K562 (cell line): Measurements from ENCODE around the gene PATJ.

ENCODE experiments used
- CBX5 ChIP-seq: IDR thresholded peaks from 2 replicates; pipeline ENCODE4 v1.6.1; 2014; ENCODE audit warnings: low read depth, borderline replicate concordance
- HDAC1 ChIP-seq, 2 experiments: fragments of 450-650 bp; IDR thresholded peaks; 2 replicates each; pipeline ENCODE4 v1.6.1; 2016 to 2017; ENCODE audit warnings: inconsistent platforms in 1 of 2, mild to moderate bottlenecking in 1 of 2, moderate library complexity in 1 of 2
- KDM4B ChIP-seq, 2 experiments: fragments of 450-650 bp in 1 of 2; sonication (generic) in 1 of 2; IDR thresholded peaks; 2 replicates each; pipeline ENCODE4 v1.6.1; 2016 to 2017; ENCODE audit warnings: borderline replicate concordance in 2 of 2, antibody characterized with exemption in 1 of 2, low read depth in 1 of 2, mild to moderate bottlenecking in 1 of 2
- TAF1 ChIP-seq: IDR thresholded peaks from 2 replicates; pipeline ENCODE4 v1.6.1; 2011; ENCODE audit warnings: mild to moderate bottlenecking, low read length, moderate library complexity; ENCODE audit not compliant: insufficient read depth, control insufficient read depth, severe bottlenecking; ENCODE audit errors: extremely low read depth
- ZNF224 ChIP-seq: sonication (generic); formaldehyde crosslinking; IDR thresholded peaks from 2 replicates; pipeline ENCODE4 v1.8.0; 2022; ENCODE audit warnings: mild to moderate bottlenecking, missing genetic modification reagents
- ZNF778 ChIP-seq: fragments of 450-650 bp; formaldehyde crosslinking; IDR thresholded peaks from 2 replicates; pipeline ENCODE4 v1.4.0; 2020; ENCODE audit warnings: mild to moderate bottlenecking, moderate library complexity
- TF ChIP-seq, protein P1 (sequence below): fragments of 250-450 bp; sonication (Bioruptor Pico); IDR thresholded peaks from 2 replicates; pipeline ENCODE4 v1.5.0; 2021
- TF ChIP-seq, protein P2 (sequence below): fragments of 250-450 bp; sonication (Bioruptor Pico); IDR thresholded peaks from 2 replicates; pipeline ENCODE4 v1.4.0; 2020; ENCODE audit warnings: mild to moderate bottlenecking
- TF ChIP-seq, protein P3 (sequence below), 3 experiments: IDR thresholded peaks in 2 of 3; conservative IDR thresholded peaks in 1 of 3; 2 replicates each; pipeline ENCODE4 v1.5.1; 2011 to 2012; ENCODE audit warnings: low read length in 3 of 3, mild to moderate bottlenecking in 3 of 3, control low read depth in 2 of 3, improper control_type of control experiment in 1 of 3, inconsistent platforms in 1 of 3, low read depth in 1 of 3, mixed read lengths in 1 of 3, moderate library complexity in 1 of 3; ENCODE audit not compliant: insufficient read depth in 2 of 3
- TF ChIP-seq, protein P4 (sequence below): fragments of 450-650 bp; formaldehyde crosslinking; IDR thresholded peaks from 2 replicates; pipeline ENCODE4 v1.4.0; 2022; ENCODE audit warnings: missing genetic modification characterization

DNA sequence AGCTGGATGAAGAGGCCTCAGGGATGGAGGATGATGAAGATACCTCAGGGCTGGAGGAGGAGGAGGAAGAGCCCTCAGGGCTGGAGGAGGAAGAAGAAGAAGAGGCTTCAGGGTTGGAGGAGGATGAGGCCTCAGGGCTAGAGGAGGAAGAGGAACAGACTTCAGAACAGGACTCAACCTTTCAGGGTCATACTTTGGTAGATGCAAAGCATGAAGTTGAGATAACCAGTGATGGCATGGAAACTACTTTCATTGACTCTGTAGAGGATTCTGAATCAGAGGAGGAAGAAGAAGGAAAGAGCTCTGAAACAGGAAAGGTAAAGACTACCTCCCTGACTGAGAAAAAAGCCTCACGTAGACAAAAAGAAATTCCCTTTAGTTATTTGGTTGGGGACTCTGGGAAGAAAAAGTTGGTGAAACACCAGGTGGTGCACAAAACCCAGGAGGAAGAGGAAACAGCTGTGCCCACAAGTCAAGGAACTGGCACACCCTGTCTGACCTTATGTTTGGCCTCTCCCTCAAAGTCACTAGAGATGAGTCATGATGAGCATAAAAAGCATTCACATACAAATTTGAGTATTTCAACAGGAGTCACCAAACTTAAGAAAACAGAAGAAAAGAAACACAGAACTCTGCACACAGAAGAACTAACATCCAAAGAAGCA lies 467.8 kb downstream of the PATJ start:
- TF ChIP-seq ZNF778 (CRISPR knock-in tag) (no peak), HDAC1 (IDR thresholded peaks at IDR 0.05) (no peak), CBX5 (no peak), TAF1 (no peak), ZNF224 (CRISPR knock-in tag) (no peak), KDM4B (IDR thresholded peaks at IDR 0.05; ENCODE audit: borderline replicate concordance in 2 of 2, low read depth in 1 of 2) (no peak)
- TF ChIP-seq, protein P1, sequence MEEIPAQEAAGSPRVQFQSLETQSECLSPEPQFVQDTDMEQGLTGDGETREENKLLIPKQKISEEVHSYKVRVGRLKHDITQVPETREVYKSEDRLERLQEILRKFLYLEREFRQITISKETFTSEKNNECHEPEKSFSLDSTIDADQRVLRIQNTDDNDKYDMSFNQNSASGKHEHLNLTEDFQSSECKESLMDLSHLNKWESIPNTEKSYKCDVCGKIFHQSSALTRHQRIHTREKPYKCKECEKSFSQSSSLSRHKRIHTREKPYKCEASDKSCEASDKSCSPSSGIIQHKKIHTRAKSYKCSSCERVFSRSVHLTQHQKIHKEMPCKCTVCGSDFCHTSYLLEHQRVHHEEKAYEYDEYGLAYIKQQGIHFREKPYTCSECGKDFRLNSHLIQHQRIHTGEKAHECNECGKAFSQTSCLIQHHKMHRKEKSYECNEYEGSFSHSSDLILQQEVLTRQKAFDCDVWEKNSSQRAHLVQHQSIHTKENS (CRISPR knock-in tag), result no peak
- TF ChIP-seq, protein P2, sequence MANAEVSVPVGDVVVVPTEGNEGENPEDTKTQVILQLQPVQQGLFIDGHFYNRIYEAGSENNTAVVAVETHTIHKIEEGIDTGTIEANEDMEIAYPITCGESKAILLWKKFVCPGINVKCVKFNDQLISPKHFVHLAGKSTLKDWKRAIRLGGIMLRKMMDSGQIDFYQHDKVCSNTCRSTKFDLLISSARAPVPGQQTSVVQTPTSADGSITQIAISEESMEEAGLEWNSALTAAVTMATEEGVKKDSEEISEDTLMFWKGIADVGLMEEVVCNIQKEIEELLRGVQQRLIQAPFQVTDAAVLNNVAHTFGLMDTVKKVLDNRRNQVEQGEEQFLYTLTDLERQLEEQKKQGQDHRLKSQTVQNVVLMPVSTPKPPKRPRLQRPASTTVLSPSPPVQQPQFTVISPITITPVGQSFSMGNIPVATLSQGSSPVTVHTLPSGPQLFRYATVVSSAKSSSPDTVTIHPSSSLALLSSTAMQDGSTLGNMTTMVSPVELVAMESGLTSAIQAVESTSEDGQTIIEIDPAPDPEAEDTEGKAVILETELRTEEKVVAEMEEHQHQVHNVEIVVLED (CRISPR knock-in tag), result no peak
- TF ChIP-seq, protein P3, sequence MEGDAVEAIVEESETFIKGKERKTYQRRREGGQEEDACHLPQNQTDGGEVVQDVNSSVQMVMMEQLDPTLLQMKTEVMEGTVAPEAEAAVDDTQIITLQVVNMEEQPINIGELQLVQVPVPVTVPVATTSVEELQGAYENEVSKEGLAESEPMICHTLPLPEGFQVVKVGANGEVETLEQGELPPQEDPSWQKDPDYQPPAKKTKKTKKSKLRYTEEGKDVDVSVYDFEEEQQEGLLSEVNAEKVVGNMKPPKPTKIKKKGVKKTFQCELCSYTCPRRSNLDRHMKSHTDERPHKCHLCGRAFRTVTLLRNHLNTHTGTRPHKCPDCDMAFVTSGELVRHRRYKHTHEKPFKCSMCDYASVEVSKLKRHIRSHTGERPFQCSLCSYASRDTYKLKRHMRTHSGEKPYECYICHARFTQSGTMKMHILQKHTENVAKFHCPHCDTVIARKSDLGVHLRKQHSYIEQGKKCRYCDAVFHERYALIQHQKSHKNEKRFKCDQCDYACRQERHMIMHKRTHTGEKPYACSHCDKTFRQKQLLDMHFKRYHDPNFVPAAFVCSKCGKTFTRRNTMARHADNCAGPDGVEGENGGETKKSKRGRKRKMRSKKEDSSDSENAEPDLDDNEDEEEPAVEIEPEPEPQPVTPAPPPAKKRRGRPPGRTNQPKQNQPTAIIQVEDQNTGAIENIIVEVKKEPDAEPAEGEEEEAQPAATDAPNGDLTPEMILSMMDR (IDR thresholded peaks at IDR 0.05 in 2 of 3, conservative IDR thresholded peaks at IDR 0.05 in 1 of 3; ENCODE audit: insufficient read depth in 2 of 3, low read depth in 1 of 3, low read length in 3 of 3), result no peak
- TF ChIP-seq, protein P4, sequence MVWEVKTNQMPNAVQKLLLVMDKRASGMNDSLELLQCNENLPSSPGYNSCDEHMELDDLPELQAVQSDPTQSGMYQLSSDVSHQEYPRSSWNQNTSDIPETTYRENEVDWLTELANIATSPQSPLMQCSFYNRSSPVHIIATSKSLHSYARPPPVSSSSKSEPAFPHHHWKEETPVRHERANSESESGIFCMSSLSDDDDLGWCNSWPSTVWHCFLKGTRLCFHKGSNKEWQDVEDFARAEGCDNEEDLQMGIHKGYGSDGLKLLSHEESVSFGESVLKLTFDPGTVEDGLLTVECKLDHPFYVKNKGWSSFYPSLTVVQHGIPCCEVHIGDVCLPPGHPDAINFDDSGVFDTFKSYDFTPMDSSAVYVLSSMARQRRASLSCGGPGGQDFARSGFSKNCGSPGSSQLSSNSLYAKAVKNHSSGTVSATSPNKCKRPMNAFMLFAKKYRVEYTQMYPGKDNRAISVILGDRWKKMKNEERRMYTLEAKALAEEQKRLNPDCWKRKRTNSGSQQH (CRISPR knock-in tag), result no peak
